KOPT-K1 (cell line): Measurements from ENCODE around the gene PNMA8B.

Experiments
- H3K27ac ChIP-seq: fragments of 200-600 bp; sonication (generic); 2 replicates; pipeline ENCODE4 v1.5.1; 2016; ENCODE audit warnings: antibody characterized with exemption, mild to moderate bottlenecking, low read depth, low read length; ENCODE audit not compliant: poor library complexity, severe bottlenecking
- H3K36me3 ChIP-seq: fragments of 200-600 bp; sonication (generic); 2 replicates; pipeline ENCODE4 v1.5.1; 2017; ENCODE audit warnings: antibody characterized with exemption, mild to moderate bottlenecking, low read length, moderate library complexity; ENCODE audit not compliant: insufficient read depth
- H3K9me3 ChIP-seq: fragments of 200-600 bp; sonication (generic); 2 replicates; pipeline ENCODE4 v1.5.1; 2017; ENCODE audit warnings: antibody characterized with exemption, low read length, mild to moderate bottlenecking; ENCODE audit not compliant: insufficient read depth, poor library complexity, severe bottlenecking

The PNMA8B gene

GRCh38 chr19:46494941-46495785, 504 bp downstream of the PNMA8B start:
- H3K36me3 ChIP-seq: no peaks in the 10 kb centered on the region
- no peak overlapping the region for H3K27ac ChIP-seq

GRCh38 chr19:46494146-46494940, 1.3 kb downstream of the PNMA8B start:
- no peaks in the 10 kb centered on the region for H3K36me3 ChIP-seq
- H3K9me3 ChIP-seq: no peaks in the 10 kb centered on the region

More at GRCh38 chr19:46494941-46495785, 504 bp downstream of the PNMA8B start:
- H3K9me3 ChIP-seq: no peaks in the 10 kb centered on the region

GRCh38 chr19:46493236-46494145, 2.2 kb downstream of the PNMA8B start:
- Histone ChIP-seq H3K9me3 (no peaks in the 10 kb centered on the region), H3K36me3 (no peaks in the 10 kb centered on the region), H3K27ac (no peak overlapping the region)

More at GRCh38 chr19:46494146-46494940, 1.3 kb downstream of the PNMA8B start:
- no peak overlapping the region for H3K27ac ChIP-seq

GRCh38 chr19:46492841-46493235, 2.8 kb downstream of the PNMA8B start:
- Histone ChIP-seq H3K36me3 (no peaks in the 10 kb centered on the region), H3K27ac (no peak overlapping the region), H3K9me3 (no peaks in the 10 kb centered on the region)

- Histone ChIP-seq H3K36me3 (no peaks in the 10 kb centered on the region), H3K27ac (no peak overlapping the region), H3K9me3 (no peaks in the 10 kb centered on the region)
Measured at GRCh38 chr19:46491975-46492682, 3.5 kb downstream of the PNMA8B start.

GRCh38 chr19:46490774-46491173, 4.9 kb downstream of the PNMA8B start:
- no peaks in the 10 kb centered on the region for H3K36me3 ChIP-seq
- H3K27ac ChIP-seq: no peak overlapping the region

GRCh38 chr19:46489445-46490272, 6.0 kb downstream of the PNMA8B start:
- H3K27ac ChIP-seq: no peak overlapping the region
- no peaks in the 10 kb centered on the region for H3K9me3 ChIP-seq
- no peaks in the 10 kb centered on the region for H3K36me3 ChIP-seq

More at GRCh38 chr19:46490774-46491173, 4.9 kb downstream of the PNMA8B start:
- no peaks in the 10 kb centered on the region for H3K9me3 ChIP-seq

GRCh38 chr19:46488551-46488950, 7.1 kb downstream of the PNMA8B start:
- no peaks in the 10 kb centered on the region for H3K36me3 ChIP-seq
- no peak overlapping the region for H3K27ac ChIP-seq
- H3K9me3 ChIP-seq: no peaks in the 10 kb centered on the region

GRCh38 chr19:46487802-46488445, 7.7 kb downstream of the PNMA8B start:
- H3K27ac ChIP-seq: no peak overlapping the region
- no peaks in the 10 kb centered on the region for H3K9me3 ChIP-seq
- H3K36me3 ChIP-seq: no peaks in the 10 kb centered on the region

- Histone ChIP-seq H3K36me3 (no peaks in the 10 kb centered on the region), H3K27ac (no peak overlapping the region), H3K9me3 (no peaks in the 10 kb centered on the region)
Measured at GRCh38 chr19:46487178-46487801, 8.4 kb downstream of the PNMA8B start.

- no peaks in the 10 kb centered on the region for H3K9me3 ChIP-seq
- H3K27ac ChIP-seq: no peak overlapping the region
- H3K36me3 ChIP-seq: no peaks in the 10 kb centered on the region
Measured at GRCh38 chr19:46486358-46486757, 9.3 kb downstream of the PNMA8B start.

- Histone ChIP-seq H3K36me3 (no peaks in the 10 kb centered on the region), H3K27ac (no peak overlapping the region), H3K9me3 (no peaks in the 10 kb centered on the region)
Measured at GRCh38 chr19:46484656-46485055, 11.0 kb downstream of the PNMA8B start.

GRCh38 chr19:46482631-46483030, 13.0 kb downstream of the PNMA8B start:
- H3K27ac ChIP-seq: no peak overlapping the region
- no peaks in the 10 kb centered on the region for H3K36me3 ChIP-seq
- H3K9me3 ChIP-seq: no peaks in the 10 kb centered on the region
